Panc1 (cell line): ENCODE results near the gene ALPL.

Source experiments
- POLR2AphosphoS5 ChIP-seq: IDR thresholded peaks from 2 replicates; pipeline ENCODE4 v1.6.1; 2012; ENCODE audit warnings: mild to moderate bottlenecking, low read depth, low read length, moderate library complexity
- SIN3A ChIP-seq: IDR thresholded peaks from 2 replicates; pipeline ENCODE4 v1.6.1; 2012; ENCODE audit warnings: low read depth, mild to moderate bottlenecking, low read length, moderate library complexity, borderline replicate concordance; ENCODE audit not compliant: insufficient read depth
- TCF7L2 ChIP-seq: IDR thresholded peaks from 2 replicates; pipeline ENCODE4 v1.6.1; 2011; ENCODE audit warnings: mild to moderate bottlenecking, low read depth, low read length, inconsistent platforms
- TF ChIP-seq, protein P1 (sequence below): fragments of 450-650 bp; IDR thresholded peaks from 2 replicates; pipeline ENCODE4 v1.5.1; 2017; ENCODE audit warnings: mild to moderate bottlenecking
- TF ChIP-seq, protein P2 (sequence below), 2 experiments: IDR thresholded peaks; 2 replicates each; pipeline ENCODE4 v1.6.1; 2011 to 2012; ENCODE audit warnings: low read depth in 2 of 2, control low read depth in 1 of 2, low read length in 1 of 2, mild to moderate bottlenecking in 1 of 2, moderate library complexity in 1 of 2; ENCODE audit not compliant: insufficient read depth in 1 of 2

DNA sequence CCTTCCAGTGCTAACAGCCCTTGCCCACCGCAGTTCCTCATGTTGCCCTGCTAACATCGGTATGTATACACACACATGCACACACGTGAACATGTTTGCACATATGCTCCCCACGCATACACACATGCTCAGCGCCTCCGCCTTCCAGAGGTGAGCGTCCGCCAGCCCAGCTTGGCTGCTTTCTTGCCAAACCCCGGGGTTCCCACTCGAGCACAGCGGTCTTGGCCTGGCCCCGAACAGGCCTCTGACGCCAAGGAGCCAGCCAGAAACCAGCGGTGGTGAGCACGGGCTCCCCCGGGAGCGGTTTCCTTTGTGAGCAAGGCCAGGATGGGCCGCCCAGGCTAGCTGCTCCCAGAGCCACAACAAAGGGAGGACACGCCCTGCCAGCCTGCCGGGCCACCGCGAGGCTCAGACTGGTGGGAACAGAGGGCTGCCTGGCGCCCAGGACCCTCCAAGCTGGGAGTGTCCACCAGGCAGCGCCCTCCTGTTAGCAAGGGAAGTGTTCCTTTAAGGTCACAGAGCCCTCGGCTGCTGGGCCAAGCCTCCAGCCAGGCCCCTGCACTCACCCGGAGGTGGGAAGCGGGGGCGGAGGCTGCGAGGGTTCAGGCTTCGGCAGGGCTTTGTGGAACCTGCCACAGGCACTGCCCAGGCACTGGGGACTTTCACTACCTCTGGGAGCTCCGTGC is 65.4 kb downstream of the ALPL start:
- TF ChIP-seq, protein P1, sequence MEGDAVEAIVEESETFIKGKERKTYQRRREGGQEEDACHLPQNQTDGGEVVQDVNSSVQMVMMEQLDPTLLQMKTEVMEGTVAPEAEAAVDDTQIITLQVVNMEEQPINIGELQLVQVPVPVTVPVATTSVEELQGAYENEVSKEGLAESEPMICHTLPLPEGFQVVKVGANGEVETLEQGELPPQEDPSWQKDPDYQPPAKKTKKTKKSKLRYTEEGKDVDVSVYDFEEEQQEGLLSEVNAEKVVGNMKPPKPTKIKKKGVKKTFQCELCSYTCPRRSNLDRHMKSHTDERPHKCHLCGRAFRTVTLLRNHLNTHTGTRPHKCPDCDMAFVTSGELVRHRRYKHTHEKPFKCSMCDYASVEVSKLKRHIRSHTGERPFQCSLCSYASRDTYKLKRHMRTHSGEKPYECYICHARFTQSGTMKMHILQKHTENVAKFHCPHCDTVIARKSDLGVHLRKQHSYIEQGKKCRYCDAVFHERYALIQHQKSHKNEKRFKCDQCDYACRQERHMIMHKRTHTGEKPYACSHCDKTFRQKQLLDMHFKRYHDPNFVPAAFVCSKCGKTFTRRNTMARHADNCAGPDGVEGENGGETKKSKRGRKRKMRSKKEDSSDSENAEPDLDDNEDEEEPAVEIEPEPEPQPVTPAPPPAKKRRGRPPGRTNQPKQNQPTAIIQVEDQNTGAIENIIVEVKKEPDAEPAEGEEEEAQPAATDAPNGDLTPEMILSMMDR = no peak
- TF ChIP-seq SIN3A (no peak), POLR2AphosphoS5 (no peak), TCF7L2 (no peak)
- TF ChIP-seq, protein P2, sequence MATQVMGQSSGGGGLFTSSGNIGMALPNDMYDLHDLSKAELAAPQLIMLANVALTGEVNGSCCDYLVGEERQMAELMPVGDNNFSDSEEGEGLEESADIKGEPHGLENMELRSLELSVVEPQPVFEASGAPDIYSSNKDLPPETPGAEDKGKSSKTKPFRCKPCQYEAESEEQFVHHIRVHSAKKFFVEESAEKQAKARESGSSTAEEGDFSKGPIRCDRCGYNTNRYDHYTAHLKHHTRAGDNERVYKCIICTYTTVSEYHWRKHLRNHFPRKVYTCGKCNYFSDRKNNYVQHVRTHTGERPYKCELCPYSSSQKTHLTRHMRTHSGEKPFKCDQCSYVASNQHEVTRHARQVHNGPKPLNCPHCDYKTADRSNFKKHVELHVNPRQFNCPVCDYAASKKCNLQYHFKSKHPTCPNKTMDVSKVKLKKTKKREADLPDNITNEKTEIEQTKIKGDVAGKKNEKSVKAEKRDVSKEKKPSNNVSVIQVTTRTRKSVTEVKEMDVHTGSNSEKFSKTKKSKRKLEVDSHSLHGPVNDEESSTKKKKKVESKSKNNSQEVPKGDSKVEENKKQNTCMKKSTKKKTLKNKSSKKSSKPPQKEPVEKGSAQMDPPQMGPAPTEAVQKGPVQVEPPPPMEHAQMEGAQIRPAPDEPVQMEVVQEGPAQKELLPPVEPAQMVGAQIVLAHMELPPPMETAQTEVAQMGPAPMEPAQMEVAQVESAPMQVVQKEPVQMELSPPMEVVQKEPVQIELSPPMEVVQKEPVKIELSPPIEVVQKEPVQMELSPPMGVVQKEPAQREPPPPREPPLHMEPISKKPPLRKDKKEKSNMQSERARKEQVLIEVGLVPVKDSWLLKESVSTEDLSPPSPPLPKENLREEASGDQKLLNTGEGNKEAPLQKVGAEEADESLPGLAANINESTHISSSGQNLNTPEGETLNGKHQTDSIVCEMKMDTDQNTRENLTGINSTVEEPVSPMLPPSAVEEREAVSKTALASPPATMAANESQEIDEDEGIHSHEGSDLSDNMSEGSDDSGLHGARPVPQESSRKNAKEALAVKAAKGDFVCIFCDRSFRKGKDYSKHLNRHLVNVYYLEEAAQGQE (IDR thresholded peaks at IDR 0.05; ENCODE audit: insufficient read depth in 1 of 2, low read depth in 2 of 2, low read length in 1 of 2) = no peak
